ENCODE data around the gene AMHR2.

AMHR2 gene

DNA sequence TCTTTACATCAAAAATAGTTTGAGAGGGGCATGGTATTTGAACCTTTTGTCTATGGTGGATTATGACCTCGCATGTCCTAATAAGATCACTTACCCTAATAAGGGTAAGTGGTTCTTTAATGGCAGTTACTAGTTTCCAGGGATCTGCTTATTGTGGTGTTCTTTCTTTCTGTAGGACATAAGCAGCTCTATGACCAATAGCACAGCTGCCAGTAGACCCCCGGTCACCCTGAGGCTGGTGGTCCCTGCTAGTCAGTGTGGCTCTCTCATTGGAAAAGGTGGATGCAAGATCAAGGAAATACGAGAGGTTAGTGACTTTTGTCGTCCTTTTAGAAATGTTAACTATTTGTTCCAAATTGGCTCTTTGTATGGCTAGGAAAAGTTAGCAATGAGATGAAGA is 35.4 kb downstream of the AMHR2 start:
- Histone ChIP-seq H3K9me3 (ENCODE audit: insufficient read depth, low read length) (no peaks in the 10 kb centered on the region), H3K9ac (ENCODE audit: insufficient read length, low read depth) (no peak overlapping the region), H3K27me3 (ENCODE audit: insufficient read depth, insufficient read length) (no peaks in the 10 kb centered on the region), H3K4me3 (ENCODE audit: insufficient read length, low read depth) (no peak overlapping the region), H3K36me3 (ENCODE audit: insufficient read depth, insufficient read length, low read length) (peaks cover 98% of the 10 kb centered on the region), H3K4me1 (ENCODE audit: insufficient read depth, insufficient read length) (no peaks in the 10 kb centered on the region)
- TF ChIP-seq YY1 (IDR thresholded peaks at IDR 0.05; ENCODE audit: insufficient read depth, insufficient read length), result no peak
- TF ChIP-seq SUZ12 (IDR thresholded peaks at IDR 0.05; ENCODE audit: extremely low read depth, insufficient read depth, insufficient read length), result no peak
- no peak for TF ChIP-seq ZNF274 (IDR thresholded peaks at IDR 0.05; ENCODE audit: low read depth, low read length)
- no peak for DNase-seq (ENCODE audit: low read depth, low spot score)

DNA sequence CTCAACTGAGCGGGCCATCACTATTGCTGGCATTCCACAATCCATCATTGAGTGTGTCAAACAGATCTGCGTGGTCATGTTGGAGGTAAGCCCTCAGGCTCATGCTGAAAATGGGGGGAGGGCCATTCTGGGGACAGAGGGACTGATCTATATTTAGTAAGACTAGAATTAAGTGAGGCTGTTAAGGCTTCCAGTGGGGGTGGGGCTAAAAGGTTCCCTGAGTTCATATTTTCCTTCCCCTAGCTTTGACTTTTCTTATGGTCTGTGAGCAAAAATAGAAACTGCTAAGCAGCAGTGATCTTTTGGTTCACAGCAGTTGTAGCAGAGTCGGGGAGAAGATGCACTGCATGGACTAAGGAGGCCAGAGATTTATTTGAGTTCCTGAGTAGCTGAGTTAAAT is 37.4 kb downstream of the AMHR2 start:
- Histone ChIP-seq H3K9me3 (ENCODE audit: insufficient read depth, low read length) (no peaks in the 10 kb centered on the region), H3K4me1 (ENCODE audit: insufficient read depth, insufficient read length) (peaks cover 3% of the 10 kb centered on the region), H3K36me3 (ENCODE audit: insufficient read depth, insufficient read length, low read length) (peaks cover 98% of the 10 kb centered on the region), H3K9ac (ENCODE audit: insufficient read length, low read depth) (no peak overlapping the region), H3K27me3 (ENCODE audit: insufficient read depth, insufficient read length) (no peaks in the 10 kb centered on the region), H3K4me3 (ENCODE audit: insufficient read length, low read depth) (no peak overlapping the region)
- TF ChIP-seq SUZ12 (IDR thresholded peaks at IDR 0.05; ENCODE audit: extremely low read depth, insufficient read depth, insufficient read length), result no peak
- no peak for TF ChIP-seq ZNF274 (IDR thresholded peaks at IDR 0.05; ENCODE audit: low read depth, low read length)
- no peak for TF ChIP-seq YY1 (IDR thresholded peaks at IDR 0.05; ENCODE audit: insufficient read depth, insufficient read length)
- no peak for DNase-seq (ENCODE audit: low read depth, low spot score)

DNA sequence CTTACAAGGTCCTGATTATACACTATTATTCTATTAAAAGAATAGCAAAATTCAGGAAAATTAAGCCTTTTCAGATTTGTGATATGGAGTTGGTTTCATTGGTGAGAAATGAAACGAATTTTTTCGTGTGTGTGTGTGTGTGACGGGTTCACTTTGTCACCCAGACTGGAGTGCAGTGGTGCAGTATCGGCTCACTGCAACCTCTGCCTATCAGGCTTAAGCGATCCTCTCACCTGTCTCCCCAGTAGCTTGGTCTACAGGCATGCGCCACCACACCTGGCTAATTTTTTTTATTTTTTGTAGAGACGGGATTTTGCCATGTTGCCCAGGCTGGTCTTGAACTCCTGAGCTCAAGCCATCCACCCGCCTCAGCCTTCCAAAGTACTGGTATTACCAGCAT is 37.9 kb downstream of the AMHR2 start:
- TF ChIP-seq YY1 (IDR thresholded peaks at IDR 0.05; ENCODE audit: insufficient read depth, insufficient read length) (no peak), ZNF274 (IDR thresholded peaks at IDR 0.05; ENCODE audit: low read depth, low read length) (no peak), SUZ12 (IDR thresholded peaks at IDR 0.05; ENCODE audit: extremely low read depth, insufficient read depth, insufficient read length) (no peak)
- Histone ChIP-seq H3K9me3 (ENCODE audit: insufficient read depth, low read length) (no peaks in the 10 kb centered on the region), H3K4me3 (ENCODE audit: insufficient read length, low read depth) (no peak overlapping the region), H3K36me3 (ENCODE audit: insufficient read depth, insufficient read length, low read length) (peaks cover 98% of the 10 kb centered on the region), H3K4me1 (ENCODE audit: insufficient read depth, insufficient read length) (peaks cover 3% of the 10 kb centered on the region), H3K9ac (ENCODE audit: insufficient read length, low read depth) (no peak overlapping the region), H3K27me3 (ENCODE audit: insufficient read depth, insufficient read length) (no peaks in the 10 kb centered on the region)
- DNase-seq (ENCODE audit: low read depth, low spot score), result no peak

DNA sequence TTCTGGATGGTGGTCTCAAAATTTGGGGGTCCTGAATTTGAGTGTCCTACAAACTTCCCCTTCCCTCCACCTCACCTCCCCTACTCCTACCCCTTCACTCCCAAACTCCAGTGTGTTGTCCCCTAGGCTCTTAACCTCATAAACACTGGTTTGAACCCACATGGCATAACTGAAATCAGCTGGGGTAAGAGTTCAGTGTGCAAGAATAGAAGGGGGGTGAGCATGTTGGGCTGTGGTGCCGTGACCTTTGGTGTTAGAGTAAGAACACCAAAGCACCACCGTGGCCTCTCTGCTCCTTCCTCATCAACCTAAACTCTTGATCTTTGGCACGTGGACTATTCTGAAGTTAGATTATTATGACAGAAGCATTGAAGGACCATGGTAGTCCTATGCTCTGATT is 39.3 kb downstream of the AMHR2 start:
- TF ChIP-seq ZNF274 (IDR thresholded peaks at IDR 0.05; ENCODE audit: low read depth, low read length) (no peak), SUZ12 (IDR thresholded peaks at IDR 0.05; ENCODE audit: extremely low read depth, insufficient read depth, insufficient read length) (no peak), YY1 (IDR thresholded peaks at IDR 0.05; ENCODE audit: insufficient read depth, insufficient read length) (no peak)
- H3K27me3 ChIP-seq (ENCODE audit: insufficient read depth, insufficient read length), result no peaks in the 10 kb centered on the region
- peaks cover 5% of the 10 kb centered on the region for H3K4me1 ChIP-seq (ENCODE audit: insufficient read depth, insufficient read length)
- H3K9me3 ChIP-seq (ENCODE audit: insufficient read depth, low read length), result no peaks in the 10 kb centered on the region
- H3K4me3 ChIP-seq (ENCODE audit: insufficient read length, low read depth), result no peak overlapping the region
- peaks cover 98% of the 10 kb centered on the region for H3K36me3 ChIP-seq (ENCODE audit: insufficient read depth, insufficient read length, low read length)
- no peak for DNase-seq (ENCODE audit: low read depth, low spot score)
- H3K9ac ChIP-seq (ENCODE audit: insufficient read length, low read depth), result no peak overlapping the region

DNA sequence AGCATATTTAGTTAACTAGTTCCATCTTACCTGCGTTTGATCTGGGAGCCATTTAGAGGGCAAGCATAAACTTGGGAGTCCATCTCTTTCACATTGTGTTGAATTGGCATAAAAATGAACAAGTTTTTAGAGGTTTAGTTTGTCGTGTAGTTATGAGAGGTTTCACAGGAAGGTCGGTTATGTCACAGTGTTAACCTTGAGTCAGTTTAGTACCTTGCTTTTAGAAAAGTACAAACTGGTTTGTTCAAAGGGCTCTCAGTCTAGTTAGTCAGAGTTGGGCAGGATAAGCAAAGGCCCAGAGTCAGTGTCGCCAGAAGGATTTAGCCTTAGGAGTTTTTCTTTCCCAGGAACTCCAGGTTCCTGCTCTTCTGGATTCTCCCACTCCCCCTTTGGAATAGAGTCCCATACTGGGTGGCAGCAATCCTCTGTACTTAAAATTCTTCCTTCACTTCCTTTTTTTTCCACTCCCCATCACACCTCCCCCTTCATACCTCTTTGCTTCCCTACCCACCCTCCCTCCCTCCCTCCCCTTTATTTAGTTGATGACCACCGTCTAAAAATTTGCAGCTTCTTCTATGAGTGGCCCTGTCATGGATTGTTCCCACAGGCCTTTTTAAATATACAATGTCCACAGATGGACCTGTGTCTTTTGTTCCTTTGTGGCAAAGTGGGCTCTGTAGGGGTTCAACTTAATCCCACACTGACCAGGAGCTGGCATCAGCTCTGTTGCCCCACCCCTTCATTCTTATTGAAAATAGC is 40.3 kb downstream of the AMHR2 start:
- Histone ChIP-seq H3K4me1 (ENCODE audit: insufficient read depth, insufficient read length) (peaks cover 5% of the 10 kb centered on the region), H3K9ac (ENCODE audit: insufficient read length, low read depth) (no peak overlapping the region), H3K9me3 (ENCODE audit: insufficient read depth, low read length) (no peaks in the 10 kb centered on the region), H3K4me3 (ENCODE audit: insufficient read length, low read depth) (no peak overlapping the region), H3K27me3 (ENCODE audit: insufficient read depth, insufficient read length) (no peaks in the 10 kb centered on the region), H3K36me3 (ENCODE audit: insufficient read depth, insufficient read length, low read length) (peaks cover 99% of the 10 kb centered on the region)
- no peak for DNase-seq (ENCODE audit: low read depth, low spot score)
- TF ChIP-seq YY1 (IDR thresholded peaks at IDR 0.05; ENCODE audit: insufficient read depth, insufficient read length), result no peak

DNA sequence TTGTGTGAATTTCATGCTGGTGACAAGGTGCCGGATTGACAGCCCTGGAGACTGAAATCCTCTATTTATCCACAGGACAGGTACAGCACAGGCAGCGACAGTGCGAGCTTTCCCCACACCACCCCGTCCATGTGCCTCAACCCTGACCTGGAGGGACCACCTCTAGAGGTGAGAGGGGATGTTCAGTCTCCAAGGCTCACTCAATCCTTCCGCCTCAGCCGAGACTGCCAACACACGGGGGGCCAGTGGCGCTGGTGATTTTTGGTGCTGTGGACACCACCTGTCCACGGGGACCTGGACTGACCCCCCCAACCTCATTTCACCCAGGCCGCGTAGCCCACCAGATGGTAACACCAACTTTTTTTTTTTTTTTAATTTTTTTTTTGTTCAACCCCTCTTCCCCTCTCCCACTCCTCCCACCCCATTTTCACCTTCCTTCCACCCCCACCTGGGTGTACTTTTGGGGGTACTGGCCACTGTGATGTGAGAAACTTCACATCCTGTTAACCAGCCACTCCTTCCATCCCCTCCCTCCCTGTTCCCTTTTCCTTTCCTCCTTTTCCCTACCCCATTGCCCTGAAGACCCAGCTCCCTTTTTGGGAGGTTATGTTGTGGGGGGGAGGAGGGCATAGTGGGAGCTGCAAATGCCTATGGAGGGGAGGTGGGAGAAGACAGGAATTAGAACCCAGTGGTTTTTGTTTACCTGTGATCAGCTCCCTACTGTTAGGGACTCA is 41.2 kb downstream of the AMHR2 start:
- TF ChIP-seq ZNF274 (IDR thresholded peaks at IDR 0.05; ENCODE audit: low read depth, low read length) (no peak), SUZ12 (IDR thresholded peaks at IDR 0.05; ENCODE audit: extremely low read depth, insufficient read depth, insufficient read length) (no peak), YY1 (IDR thresholded peaks at IDR 0.05; ENCODE audit: insufficient read depth, insufficient read length) (no peak)
- Histone ChIP-seq H3K9ac (ENCODE audit: insufficient read length, low read depth) (no peak overlapping the region), H3K4me3 (ENCODE audit: insufficient read length, low read depth) (no peak overlapping the region), H3K36me3 (ENCODE audit: insufficient read depth, insufficient read length, low read length) (peaks cover 99% of the 10 kb centered on the region), H3K4me1 (ENCODE audit: insufficient read depth, insufficient read length) (peaks cover 5% of the 10 kb centered on the region), H3K27me3 (ENCODE audit: insufficient read depth, insufficient read length) (no peaks in the 10 kb centered on the region), H3K9me3 (ENCODE audit: insufficient read depth, low read length) (no peaks in the 10 kb centered on the region)
- DNase-seq (ENCODE audit: low read depth, low spot score), result no peak

DNA sequence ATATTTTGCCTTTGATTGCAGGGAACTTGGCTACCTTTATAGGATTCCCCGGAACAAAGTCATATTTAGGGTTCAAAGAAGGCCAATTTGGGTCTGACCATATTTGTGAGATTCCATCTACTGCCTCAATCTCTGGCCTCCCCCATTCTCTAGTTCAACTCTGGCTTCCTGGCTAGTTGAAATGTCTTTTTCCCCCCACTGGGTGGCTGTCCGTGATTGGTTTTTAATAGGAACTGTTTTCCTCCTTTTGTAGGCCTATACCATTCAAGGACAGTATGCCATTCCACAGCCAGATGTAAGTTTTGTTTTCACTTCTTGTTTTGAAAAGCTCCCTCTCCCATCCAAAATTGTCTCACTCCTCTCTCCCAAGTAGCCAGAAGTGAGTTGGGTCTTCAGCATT is 42.0 kb downstream of the AMHR2 start:
- Histone ChIP-seq H3K4me3 (ENCODE audit: insufficient read length, low read depth) (no peak overlapping the region), H3K9me3 (ENCODE audit: insufficient read depth, low read length) (no peaks in the 10 kb centered on the region), H3K9ac (ENCODE audit: insufficient read length, low read depth) (no peak overlapping the region), H3K27me3 (ENCODE audit: insufficient read depth, insufficient read length) (no peaks in the 10 kb centered on the region), H3K4me1 (ENCODE audit: insufficient read depth, insufficient read length) (peaks cover 7% of the 10 kb centered on the region), H3K36me3 (ENCODE audit: insufficient read depth, insufficient read length, low read length) (peaks cover 99% of the 10 kb centered on the region)
- DNase-seq (ENCODE audit: low read depth, low spot score), result no peak
- no peak for TF ChIP-seq ZNF274 (IDR thresholded peaks at IDR 0.05; ENCODE audit: low read depth, low read length)
